Neural cell (in vitro differentiated cells): Measurements from ENCODE around the gene CTBP2. TPM values are rescaled to one million over a fixed set of nuclear protein-coding genes. Genes with fewer than 3 reads are reported as not detected.

ENCODE experiments used
- H2AFZ ChIP-seq: fragments of 200-600, 300-800 bp; sonication (generic), shearing (Covaris generic); 2 replicates; pipeline ENCODE4 v1.6.0; 2014; ENCODE audit warnings: low read depth, mild to moderate bottlenecking, antibody characterized with exemption, low read length, moderate library complexity
- H3F3A ChIP-seq: fragments of 200-600 bp; shearing (Covaris generic); 2 replicates; pipeline ENCODE4 v1.6.1; 2016; ENCODE audit warnings: mild to moderate bottlenecking, moderate library complexity, mixed read lengths, antibody characterized with exemption, low read length; ENCODE audit not compliant: insufficient read depth, poor library complexity, severe bottlenecking
- H3K27ac ChIP-seq: fragments of 200-600, 300-800 bp; sonication (generic), shearing (Covaris generic); 2 replicates; pipeline ENCODE4 v1.5.1; 2014; ENCODE audit warnings: mild to moderate bottlenecking, low read length, moderate library complexity
- H3K27me3 ChIP-seq: fragments of 300-800, 200-600 bp; sonication (generic), shearing (Covaris generic); 2 replicates; pipeline ENCODE4 v1.6.0; 2014; ENCODE audit warnings: mild to moderate bottlenecking, low read depth, low read length, moderate library complexity; ENCODE audit not compliant: insufficient read depth
- H3K36me3 ChIP-seq: fragments of 300-800, 200-600 bp; sonication (generic), shearing (Covaris generic); 2 replicates; pipeline ENCODE4 v1.5.1; 2014; ENCODE audit warnings: mild to moderate bottlenecking, antibody characterized with exemption, low read length, moderate library complexity; ENCODE audit not compliant: insufficient read depth
- H3K4me2 ChIP-seq: fragments of 300-800, 200-600 bp; sonication (generic), shearing (Covaris generic); 2 replicates; pipeline ENCODE4 v1.6.0; 2014; ENCODE audit warnings: mild to moderate bottlenecking, low read length
- H3K4me3 ChIP-seq: fragments of 300-800, 200-600 bp; sonication (generic), shearing (Covaris generic); 2 replicates; pipeline ENCODE4 v1.5.1; 2014; ENCODE audit warnings: mild to moderate bottlenecking, low read length, moderate library complexity
- H3K79me2 ChIP-seq: fragments of 200-600 bp; shearing (Covaris generic); replicated peaks from 2 replicates; pipeline ENCODE4 v1.6.0; 2014; ENCODE audit warnings: mild to moderate bottlenecking, low read length, moderate library complexity; ENCODE audit not compliant: insufficient read depth
- H3K9ac ChIP-seq: fragments of 300-800, 200-600 bp; sonication (generic), shearing (Covaris generic); 2 replicates; pipeline ENCODE4 v1.6.1; 2016; ENCODE audit warnings: mild to moderate bottlenecking, low read length, mixed read lengths
- H3K9me2 ChIP-seq: fragments of 200-600 bp; shearing (Covaris generic); 2 replicates; pipeline ENCODE4 v1.6.1; 2016; ENCODE audit warnings: mild to moderate bottlenecking, low read length, mixed read lengths; ENCODE audit not compliant: insufficient read depth
- H3K9me3 ChIP-seq: fragments of 200-600, 300-800 bp; sonication (generic), shearing (Covaris generic); 2 replicates; pipeline ENCODE4 v1.6.1; 2016; ENCODE audit warnings: mild to moderate bottlenecking, mixed run types, low read length, moderate library complexity, mixed read lengths
- H4K20me1 ChIP-seq: fragments of 200-600 bp; shearing (Covaris generic); 2 replicates; pipeline ENCODE4 v1.6.1; 2016; ENCODE audit warnings: mild to moderate bottlenecking, mixed run types; ENCODE audit not compliant: insufficient read depth
- CTCF ChIP-seq: fragments of 450-650 bp; IDR thresholded peaks from 2 replicates; pipeline ENCODE4 v1.5.1; 2014; ENCODE audit warnings: antibody characterized with exemption, mild to moderate bottlenecking, moderate library complexity; ENCODE audit not compliant: poor library complexity, severe bottlenecking
- EP300 ChIP-seq: fragments of 450-650 bp; conservative IDR thresholded peaks from 2 replicates; pipeline ENCODE4 v1.6.1; 2014; ENCODE audit warnings: antibody characterized with exemption, mild to moderate bottlenecking, moderate library complexity; ENCODE audit not compliant: poor library complexity, severe bottlenecking
- EZH2 ChIP-seq: fragments of 200-600, 300-800 bp; shearing (Covaris generic), sonication (generic); IDR thresholded peaks from 2 replicates; pipeline ENCODE4 v1.6.1; 2014; ENCODE audit warnings: antibody characterized with exemption, low read length, borderline replicate concordance, mild to moderate bottlenecking; ENCODE audit not compliant: insufficient read depth, poor library complexity, severe bottlenecking
- MXI1 ChIP-seq: fragments of 450-650 bp; conservative IDR thresholded peaks from 2 replicates; pipeline ENCODE4 v1.6.1; 2014; ENCODE audit warnings: antibody characterized with exemption, mild to moderate bottlenecking; ENCODE audit not compliant: poor library complexity, severe bottlenecking
- POLR2AphosphoS5 ChIP-seq: IDR thresholded peaks from 2 replicates; pipeline ENCODE4 v1.6.1; 2012
- RAD21 ChIP-seq: fragments of 450-650 bp; conservative IDR thresholded peaks from 2 replicates; pipeline ENCODE4 v1.6.1; 2014; ENCODE audit warnings: antibody characterized with exemption, mild to moderate bottlenecking, moderate library complexity
- REST ChIP-seq: IDR thresholded peaks from 2 replicates; pipeline ENCODE4 v1.6.1; 2012; ENCODE audit warnings: borderline replicate concordance
- SMC3 ChIP-seq: fragments of 450-650 bp; conservative IDR thresholded peaks from 2 replicates; pipeline ENCODE4 v1.6.1; 2014; ENCODE audit warnings: antibody characterized with exemption, mild to moderate bottlenecking, moderate library complexity; ENCODE audit not compliant: poor library complexity
- TAF1 ChIP-seq: IDR thresholded peaks from 2 replicates; pipeline ENCODE4 v1.6.1; 2012; ENCODE audit warnings: low read depth
- polyA plus RNA-seq: library from polyadenylated mRNA; depleted of rRNA; stranded (reverse); fragments of >200 nt; gene quantifications from 2 replicates; pipeline ENCODE4 v1.2.3, GENCODE V29; 2014

The CTBP2 gene
- polyA plus RNA-seq, 1 donor from 2014 or later = 59.5 TPM

- Histone ChIP-seq H3K9me3 (no peaks in the 10 kb centered on the region), H3K9me2 (no peaks in the 10 kb centered on the region), H3K36me3 (no peaks in the 10 kb centered on the region), H2AFZ (no peak overlapping the region), H3K4me3 (no peak overlapping the region), H3K4me2 (no peak overlapping the region), H3F3A (no peaks in the 10 kb centered on the region), H4K20me1 (no peaks in the 10 kb centered on the region), H3K9ac (no peak overlapping the region), H3K79me2 (no peaks in the 10 kb centered on the region), H3K27ac (no peak overlapping the region), H3K27me3 (no peaks in the 10 kb centered on the region)
- no peak for TF ChIP-seq CTCF
- TF ChIP-seq RAD21 = no peak
- no peak for TF ChIP-seq EP300
- no peak for TF ChIP-seq REST
- no peak for TF ChIP-seq MXI1
- TF ChIP-seq POLR2AphosphoS5 = no peak
- TF ChIP-seq EZH2 = no peak
- TF ChIP-seq SMC3 = no peak
Measured at GRCh38 chr10:124998624-124999291, 161.6 kb downstream of the CTBP2 start.

- H3K36me3 ChIP-seq = no peaks in the 10 kb centered on the region
- H3F3A ChIP-seq = no peaks in the 10 kb centered on the region
- TF ChIP-seq RAD21 (no peak), MXI1 (no peak), TAF1 (no peak), EP300 (no peak), CTCF (no peak), SMC3 (no peak), EZH2 (no peak), POLR2AphosphoS5 (no peak), REST (no peak)
Measured at GRCh38 chr10:124997771-124998623, 162.4 kb downstream of the CTBP2 start.

More at GRCh38 chr10:124997771-124998623, 162.4 kb downstream of the CTBP2 start:
- Histone ChIP-seq H3K4me2 (no peak overlapping the region), H3K27me3 (no peaks in the 10 kb centered on the region), H3K27ac (no peak overlapping the region), H4K20me1 (no peaks in the 10 kb centered on the region), H3K79me2 (no peaks in the 10 kb centered on the region), H3K9me2 (no peaks in the 10 kb centered on the region), H3K9ac (no peak overlapping the region), H3K4me3 (no peak overlapping the region), H3K9me3 (no peaks in the 10 kb centered on the region), H2AFZ (no peak overlapping the region)
